DND-41 (cell line): Measurements from ENCODE around the gene SSH3.

Source experiments
- ATAC-seq: fragments of 200-7000 bp; cut with Tn5 transposase; 3 replicates; pipeline ENCODE4 v1.9.1; 2021; ENCODE audit warnings: low read depth; ENCODE audit not compliant: insufficient read depth
- DNase-seq: peaks from one replicate; pipeline ENCODE4 v3.0.0-alpha.2; 2020
- H2AFZ ChIP-seq: 2 replicates; pipeline ENCODE4 v1.6.0; 2012; ENCODE audit warnings: low read depth, low read length
- H3K27ac ChIP-seq: 2 replicates; pipeline ENCODE4 v1.5.1; 2012; ENCODE audit warnings: low read length, inconsistent platforms
- H3K27me3 ChIP-seq: fragments of 200-600 bp; sonication (generic); 2 replicates; pipeline ENCODE4 v1.6.0; 2012; ENCODE audit warnings: low read length, mild to moderate bottlenecking, inconsistent platforms; ENCODE audit not compliant: insufficient read depth, poor library complexity
- H3K36me3 ChIP-seq: 2 replicates; pipeline ENCODE4 v1.5.1; 2012; ENCODE audit warnings: low read length, inconsistent platforms; ENCODE audit not compliant: insufficient read depth
- H3K4me1 ChIP-seq: 2 replicates; pipeline ENCODE4 v1.5.1; 2012; ENCODE audit warnings: mild to moderate bottlenecking, low read length; ENCODE audit not compliant: insufficient read depth
- H3K4me2 ChIP-seq: 2 replicates; pipeline ENCODE4 v1.6.0; 2012; ENCODE audit warnings: mild to moderate bottlenecking, moderate library complexity, low read length, inconsistent platforms; ENCODE audit not compliant: insufficient read depth
- H3K4me3 ChIP-seq, 2 experiments: fragments of 200-600 bp in 1 of 2; shearing (Covaris generic) in 1 of 2; 2 replicates each; pipeline ENCODE4 v1.5.1; 2012 to 2016; ENCODE audit warnings: inconsistent platforms in 2 of 2, low read length in 2 of 2, mild to moderate bottlenecking in 2 of 2, low read depth in 1 of 2, moderate library complexity in 1 of 2
- H3K79me2 ChIP-seq: 2 replicates; pipeline ENCODE4 v1.6.0; 2012; ENCODE audit warnings: low read length, inconsistent platforms; ENCODE audit not compliant: insufficient read depth
- H3K9ac ChIP-seq: 2 replicates; pipeline ENCODE4 v1.6.0; 2012; ENCODE audit warnings: low read depth, mild to moderate bottlenecking, inconsistent platforms, low read length, moderate library complexity
- H3K9me3 ChIP-seq: 2 replicates; pipeline ENCODE4 v1.5.1; 2012; ENCODE audit warnings: low read length, moderate library complexity, mild to moderate bottlenecking, inconsistent platforms; ENCODE audit not compliant: insufficient read depth, severe bottlenecking
- H4K20me1 ChIP-seq: 2 replicates; pipeline ENCODE4 v1.6.0; 2012; ENCODE audit warnings: low read length; ENCODE audit not compliant: insufficient read depth
- CTCF ChIP-seq: IDR thresholded peaks from 2 replicates; pipeline ENCODE4 v1.5.1; 2012; ENCODE audit warnings: borderline replicate concordance, low read length, moderate library complexity, mild to moderate bottlenecking; ENCODE audit not compliant: poor library complexity, severe bottlenecking; ENCODE audit errors: extremely low read depth
- EZH2 ChIP-seq: IDR thresholded peaks from 3 replicates; pipeline ENCODE4 v1.6.1; 2012; ENCODE audit warnings: borderline replicate concordance, low read depth, mild to moderate bottlenecking, moderate library complexity, low read length, inconsistent platforms; ENCODE audit not compliant: severe bottlenecking

SSH3 gene

GRCh38 chr11:67299471-67300191, 3.7 kb upstream of the SSH3 start:
- no peak for ATAC-seq
- Histone ChIP-seq H3K9ac (no peak overlapping the region), H3K36me3 (peaks cover 78% of the 10 kb centered on the region), H3K4me1 (no peaks in the 10 kb centered on the region), H3K4me2 (no peak overlapping the region), H3K27ac (no peak overlapping the region), H3K9me3 (peaks cover 8% of the 10 kb centered on the region), H4K20me1 (peaks cover 32% of the 10 kb centered on the region), H2AFZ (no peak overlapping the region), H3K4me3 (no peak overlapping the region), H3K79me2 (peaks cover 37% of the 10 kb centered on the region), H3K27me3 (no peaks in the 10 kb centered on the region)
- no peak for DNase-seq
- TF ChIP-seq EZH2 (no peak), CTCF (no peak)

- H3K79me2 ChIP-seq, result peaks cover 32% of the 10 kb centered on the region
- ATAC-seq (no peak), DNase-seq (no peak)
- H3K27ac ChIP-seq, result no peak overlapping the region
- H3K4me2 ChIP-seq, result no peak overlapping the region
- no peak overlapping the region for H3K4me3 ChIP-seq
- TF ChIP-seq CTCF (no peak), EZH2 (no peak)
- no peaks in the 10 kb centered on the region for H3K4me1 ChIP-seq
- peaks cover 32% of the 10 kb centered on the region for H4K20me1 ChIP-seq
- peaks cover 4% of the 10 kb centered on the region for H3K9me3 ChIP-seq
- no peak overlapping the region for H2AFZ ChIP-seq
- no peaks in the 10 kb centered on the region for H3K27me3 ChIP-seq
- peaks cover 71% of the 10 kb centered on the region for H3K36me3 ChIP-seq
- no peak overlapping the region for H3K9ac ChIP-seq
Measured at GRCh38 chr11:67300256-67300755, 3.0 kb upstream of the SSH3 start.

GRCh38 chr11:67300756-67301312, 2.5 kb upstream of the SSH3 start:
- DNase-seq, result no peak
- no peak for TF ChIP-seq EZH2
- TF ChIP-seq CTCF, result no peak
- Histone ChIP-seq H3K4me3 (no peak overlapping the region), H3K27ac (no peak overlapping the region), H3K4me1 (no peaks in the 10 kb centered on the region), H3K4me2 (no peak overlapping the region), H3K27me3 (no peaks in the 10 kb centered on the region), H2AFZ (no peak overlapping the region), H4K20me1 (peaks cover 32% of the 10 kb centered on the region), H3K9me3 (no peaks in the 10 kb centered on the region), H3K79me2 (peaks cover 26% of the 10 kb centered on the region), H3K36me3 (peaks cover 66% of the 10 kb centered on the region), H3K9ac (no peak overlapping the region)
- no peak for ATAC-seq
